Brain microvascular endothelial cell (primary cell): ENCODE results near the gene HMCN1.

Experiments
- DNase-seq: peaks from one replicate; pipeline ENCODE4 v3.0.0-alpha.2; 2020
- H3K27ac ChIP-seq: fragments of 250-450 bp; sonication (Bioruptor Pico); 2 replicates; pipeline ENCODE4 v1.5.1; 2020; ENCODE audit warnings: mild to moderate bottlenecking, moderate library complexity
- H3K27me3 ChIP-seq: fragments of 250-450 bp; sonication (Bioruptor Pico); replicated peaks from 2 replicates; pipeline ENCODE4 v1.5.1; 2020; ENCODE audit warnings: mild to moderate bottlenecking
- H3K36me3 ChIP-seq: fragments of 250-450 bp; sonication (Bioruptor Pico); replicated peaks from 2 replicates; pipeline ENCODE4 v1.5.1; 2020; ENCODE audit warnings: mild to moderate bottlenecking
- H3K4me3 ChIP-seq: 2 replicates; pipeline ENCODE4 v1.5.1; 2011; ENCODE audit warnings: low read depth, mild to moderate bottlenecking, control low read depth, low read length, moderate library complexity
- in situ Hi-C: cut with HindIII; loops from 2 replicates; pipeline ENCODE4 v1.10.0; 2017; ENCODE audit warnings: low sequenced_read_pairs, low pct_ligation_motif_present
- TF ChIP-seq, protein P1 (sequence below): IDR thresholded peaks from 2 replicates; pipeline ENCODE4 v1.5.1; 2011; ENCODE audit warnings: low read depth, mild to moderate bottlenecking, moderate library complexity, low read length, control low read depth, inconsistent platforms; ENCODE audit errors: missing control alignments

Gene HMCN1

DNA sequence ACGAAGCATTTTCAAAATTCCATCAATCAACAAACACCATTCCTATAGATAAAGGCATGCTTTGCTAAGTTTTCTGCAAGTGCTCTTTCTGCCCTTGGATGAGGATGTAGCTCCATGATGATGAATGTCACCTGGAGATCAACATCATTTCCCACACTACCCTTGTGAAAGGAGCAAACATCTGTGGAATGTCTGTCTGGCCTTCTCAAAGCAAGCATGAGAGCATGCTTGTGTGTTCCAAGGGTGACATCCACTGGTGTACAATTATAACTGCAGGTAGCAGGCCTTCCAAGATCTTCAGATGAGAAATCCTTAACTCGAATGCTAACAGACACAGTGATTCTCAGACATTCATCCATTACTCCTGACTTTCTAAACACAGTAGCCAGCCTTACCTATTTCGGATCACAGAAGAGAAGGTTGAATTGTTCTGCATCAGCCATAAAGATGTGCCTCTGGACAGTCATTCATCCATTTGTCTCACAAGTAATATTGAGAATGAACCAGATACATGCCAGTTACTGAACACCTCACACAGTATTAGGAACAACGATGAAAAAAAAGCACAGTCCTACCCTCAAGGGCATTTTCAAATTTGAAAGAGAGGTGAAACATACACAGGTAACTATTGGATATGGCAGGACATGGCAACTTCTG is 478.5 kb downstream of the HMCN1 start:
- DNase-seq, result peak; percentile 89
- Histone ChIP-seq H3K36me3 (no peaks in the 10 kb centered on the region), H3K4me3 (no peak overlapping the region), H3K27me3 (no peaks in the 10 kb centered on the region), H3K27ac (no peak overlapping the region)
- in situ Hi-C loops, result no loop called here
- TF ChIP-seq, protein P1, sequence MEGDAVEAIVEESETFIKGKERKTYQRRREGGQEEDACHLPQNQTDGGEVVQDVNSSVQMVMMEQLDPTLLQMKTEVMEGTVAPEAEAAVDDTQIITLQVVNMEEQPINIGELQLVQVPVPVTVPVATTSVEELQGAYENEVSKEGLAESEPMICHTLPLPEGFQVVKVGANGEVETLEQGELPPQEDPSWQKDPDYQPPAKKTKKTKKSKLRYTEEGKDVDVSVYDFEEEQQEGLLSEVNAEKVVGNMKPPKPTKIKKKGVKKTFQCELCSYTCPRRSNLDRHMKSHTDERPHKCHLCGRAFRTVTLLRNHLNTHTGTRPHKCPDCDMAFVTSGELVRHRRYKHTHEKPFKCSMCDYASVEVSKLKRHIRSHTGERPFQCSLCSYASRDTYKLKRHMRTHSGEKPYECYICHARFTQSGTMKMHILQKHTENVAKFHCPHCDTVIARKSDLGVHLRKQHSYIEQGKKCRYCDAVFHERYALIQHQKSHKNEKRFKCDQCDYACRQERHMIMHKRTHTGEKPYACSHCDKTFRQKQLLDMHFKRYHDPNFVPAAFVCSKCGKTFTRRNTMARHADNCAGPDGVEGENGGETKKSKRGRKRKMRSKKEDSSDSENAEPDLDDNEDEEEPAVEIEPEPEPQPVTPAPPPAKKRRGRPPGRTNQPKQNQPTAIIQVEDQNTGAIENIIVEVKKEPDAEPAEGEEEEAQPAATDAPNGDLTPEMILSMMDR, result peak; percentile 84

DNA sequence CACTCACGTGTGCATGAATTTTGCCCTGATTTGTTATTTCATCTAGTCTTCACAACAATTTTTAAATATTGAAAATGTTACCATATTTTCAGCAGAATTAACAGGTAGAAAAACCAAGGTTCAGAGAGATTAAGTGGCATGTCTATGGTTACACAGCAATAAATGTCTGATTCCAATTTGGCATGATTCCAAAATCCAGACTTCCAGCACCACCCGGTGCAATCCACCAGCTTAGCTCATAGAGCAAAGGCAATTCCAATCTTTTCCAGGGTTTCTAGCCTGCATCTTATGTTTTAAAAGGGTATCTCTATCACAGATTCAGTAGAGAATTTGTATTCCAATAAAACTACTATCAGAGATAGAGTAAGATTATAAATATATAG is 479.0 kb downstream of the HMCN1 start:
- TF ChIP-seq, protein P1, result no peak
- no peak overlapping the region for H3K27ac ChIP-seq
- in situ Hi-C loops, result no loop called here
- H3K27me3 ChIP-seq, result no peaks in the 10 kb centered on the region
- no peak for DNase-seq
- no peak overlapping the region for H3K4me3 ChIP-seq
- no peaks in the 10 kb centered on the region for H3K36me3 ChIP-seq

DNA sequence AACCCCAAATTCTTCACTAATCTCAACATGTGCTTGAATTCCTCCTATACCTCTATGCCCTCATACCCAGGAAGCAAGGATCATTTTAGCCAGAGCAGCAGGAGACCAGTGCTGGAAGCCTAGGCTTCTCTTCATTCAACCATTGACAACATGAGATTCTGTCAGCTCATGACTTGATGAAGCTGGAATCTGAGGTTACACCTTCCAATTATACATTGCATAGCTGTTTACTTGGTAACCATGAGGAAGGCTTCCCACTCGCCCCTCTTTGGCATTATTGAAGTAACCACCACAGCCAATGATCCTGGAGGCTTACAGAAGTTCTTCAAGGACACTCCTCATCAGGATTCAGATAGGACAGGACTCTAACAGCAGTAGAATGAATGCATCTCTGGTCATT is 480.6 kb downstream of the HMCN1 start:
- in situ Hi-C loops, result no loop called here
- H3K27me3 ChIP-seq, result no peaks in the 10 kb centered on the region
- no peak overlapping the region for H3K27ac ChIP-seq
- no peaks in the 10 kb centered on the region for H3K36me3 ChIP-seq
- TF ChIP-seq, protein P1, result no peak
- DNase-seq, result no peak
- no peak overlapping the region for H3K4me3 ChIP-seq

DNA sequence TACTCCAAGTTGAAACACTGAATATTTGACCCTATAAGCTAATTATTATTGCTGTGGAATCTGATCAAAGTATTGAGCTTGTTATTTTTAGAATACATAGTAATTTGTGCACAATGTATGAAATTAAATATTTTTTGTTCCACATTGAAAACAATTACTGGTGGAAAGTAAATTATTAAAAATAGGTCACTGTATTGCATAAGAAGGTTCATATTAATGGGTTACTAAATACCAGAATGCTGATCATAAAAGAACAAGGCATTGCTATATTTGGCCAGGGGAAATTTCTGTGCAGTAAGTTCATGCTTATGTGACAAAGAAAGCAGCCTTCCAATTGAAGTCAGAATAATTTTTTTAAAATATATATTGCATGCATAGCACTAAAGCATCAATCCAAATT is 481.4 kb downstream of the HMCN1 start:
- Histone ChIP-seq H3K4me3 (no peak overlapping the region), H3K36me3 (no peaks in the 10 kb centered on the region), H3K27ac (no peak overlapping the region), H3K27me3 (no peaks in the 10 kb centered on the region)
- TF ChIP-seq, protein P1, result no peak
- in situ Hi-C loops, result no loop called here
- no peak for DNase-seq

DNA sequence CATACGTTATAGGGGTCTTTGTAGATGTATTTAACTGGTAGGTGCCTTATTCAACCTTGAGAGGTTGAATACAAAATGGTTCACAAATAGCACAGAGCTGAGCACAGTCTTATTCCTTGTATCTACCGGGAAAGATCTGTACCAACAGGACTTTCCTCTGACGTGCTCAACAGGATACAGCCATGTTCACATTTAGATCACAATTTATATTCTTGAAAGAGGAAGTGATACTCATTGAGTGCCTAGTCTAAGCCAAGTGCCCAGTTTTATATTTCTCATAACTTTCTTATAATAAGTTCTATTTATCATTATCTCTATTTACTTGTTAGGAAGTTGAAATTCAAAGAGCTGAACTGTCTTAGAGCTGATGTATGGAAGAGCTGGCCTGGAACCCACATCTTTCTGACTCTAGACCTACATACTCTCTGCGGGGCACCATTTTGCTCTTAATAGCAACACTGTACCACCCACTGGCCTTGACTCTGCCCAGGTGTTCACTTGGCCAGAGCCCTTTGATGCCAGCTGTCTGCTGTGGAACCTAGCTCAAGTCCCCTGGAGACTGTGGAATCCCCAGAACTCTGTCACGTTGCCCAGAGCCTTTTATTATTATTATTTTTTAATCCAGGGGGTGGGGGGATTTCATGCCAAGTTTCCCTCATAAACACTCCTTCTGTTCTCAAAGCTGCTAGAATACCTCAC is 484.6 kb downstream of the HMCN1 start:
- in situ Hi-C loops, result no loop called here
- no peak overlapping the region for H3K4me3 ChIP-seq
- no peaks in the 10 kb centered on the region for H3K36me3 ChIP-seq
- no peak overlapping the region for H3K27ac ChIP-seq
- H3K27me3 ChIP-seq, result no peaks in the 10 kb centered on the region
- DNase-seq, result no peak
- TF ChIP-seq, protein P1, result no peak
